ENCODE results near the gene HOXC11.

Gene HOXC11

GRCh38 chr12:53972722-53973235, at the start of gene HOXC11:
HOXC11 (plus strand) TSS chr12:53973126; CDS start chr12:53973242, 116 bp downstream.
- DNase-seq: no peak

GRCh38 chr12:53924521-53925405, 48.2 kb upstream of the HOXC11 start:
- DNase-seq: no peak

GRCh38 chr12:53927220-53928029, 45.5 kb upstream of the HOXC11 start:
- no peak for DNase-seq

GRCh38 chr12:53928054-53928835, 44.7 kb upstream of the HOXC11 start:
- DNase-seq: no peak

- DNase-seq: no peak
Observed at GRCh38 chr12:53929527-53929926, 43.4 kb upstream of the HOXC11 start.

GRCh38 chr12:53930591-53931255, 42.2 kb upstream of the HOXC11 start:
- DNase-seq: no peak

- DNase-seq: no peak
Observed at GRCh38 chr12:53931844-53932581, 40.9 kb upstream of the HOXC11 start.

GRCh38 chr12:53932915-53933314, 40.0 kb upstream of the HOXC11 start:
- DNase-seq: no peak

GRCh38 chr12:53935383-53936341, 37.3 kb upstream of the HOXC11 start:
- DNase-seq: no peak

- DNase-seq: no peak
Observed at GRCh38 chr12:53937099-53937498, 35.8 kb upstream of the HOXC11 start.

GRCh38 chr12:53937596-53938325, 35.2 kb upstream of the HOXC11 start:
- no peak for DNase-seq

GRCh38 chr12:53938326-53939140, 34.4 kb upstream of the HOXC11 start, which contains the start of gene HOXC13:
HOXC13 (plus strand) TSS chr12:53938831; CDS start chr12:53938907, 76 bp downstream.
- no peak for DNase-seq

- no peak for DNase-seq
Observed at GRCh38 chr12:53939141-53940108, 33.5 kb upstream of the HOXC11 start.

GRCh38 chr12:53940443-53941014, 32.4 kb upstream of the HOXC11 start:
- DNase-seq: no peak

- DNase-seq: no peak
Observed at GRCh38 chr12:53941187-53941586, 31.7 kb upstream of the HOXC11 start.

GRCh38 chr12:53941750-53942149, 31.2 kb upstream of the HOXC11 start:
- no peak for DNase-seq

- no peak for DNase-seq
Observed at GRCh38 chr12:53942467-53942997, 30.4 kb upstream of the HOXC11 start.
